ENCODE results near the gene COQ4.

DNA sequence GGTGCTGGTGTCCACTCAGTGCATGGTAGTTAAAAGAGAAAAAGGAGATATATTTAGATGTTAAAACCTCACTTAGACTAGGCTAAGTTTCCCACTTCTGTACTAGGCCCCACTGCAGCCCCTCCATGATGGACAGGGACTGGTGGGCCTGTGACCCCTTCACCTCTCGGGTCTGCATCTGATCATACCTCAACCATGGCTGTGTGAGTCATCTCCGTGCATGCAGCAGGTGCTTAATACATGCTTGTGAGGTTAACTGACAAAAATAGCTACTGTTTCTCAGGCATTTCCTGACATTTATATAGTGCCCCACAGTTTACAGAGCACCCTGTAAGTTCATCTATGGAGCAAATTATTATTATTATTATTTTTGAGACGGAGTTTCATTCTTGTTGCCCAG is 40.1 kb downstream of the COQ4 start:
- TF ChIP-seq POLR2AphosphoS5 (IDR thresholded peaks at IDR 0.05; ENCODE audit: low read depth, low read length), result no peak
- no peak for TF ChIP-seq POLR2A (IDR thresholded peaks at IDR 0.05; ENCODE audit: low read depth, low read length)
- TF ChIP-seq TAF1 (IDR thresholded peaks at IDR 0.05; ENCODE audit: borderline replicate concordance, low read depth, low read length), result no peak

Measured in GM12892 (cell line).